ENCODE results near the gene RBM28.

GRCh38 chr7:128284102-128284501 is 59.6 kb downstream of the RBM28 start:
- TF ChIP-seq CTCF (conservative IDR thresholded peaks at IDR 0.05; ENCODE audit: low read depth, low read length): no peak
- TF ChIP-seq EZH2 (IDR thresholded peaks at IDR 0.05; ENCODE audit: borderline replicate concordance, low read depth, low read length, poor library complexity, severe bottlenecking): no peak

Data from A673 (cell line).